Natural killer cell (primary cell): ENCODE results near the gene MN1. TPM values are rescaled to one million over a fixed set of nuclear protein-coding genes. Genes with fewer than 3 reads are reported as not detected.

ENCODE experiments used
- ATAC-seq, 3 donors: fragments of 150-1000 bp in 2 of 3; fragments of 200-7000 bp in 1 of 3; cut with Tn5 transposase; 1 replicate in 1 of 3; 2 replicates in 2 of 3; pipeline ENCODE4 v1.10.0; 2021; ENCODE audit warnings: mild to moderate bottlenecking in 2 of 3, moderate library complexity in 2 of 3
- DNase-seq, 2 donors: peaks; one replicate each; pipeline versions ENCODE4 v3.0.0 to v3.0.0-alpha.2; 2013 to 2021; ENCODE audit warnings: mixed read lengths in 1 of 2
- H3K27ac ChIP-seq: one replicate; pipeline ENCODE4 v1.5.1; 2013; ENCODE audit warnings: mild to moderate bottlenecking, low read length
- H3K27me3 ChIP-seq: one replicate; pipeline ENCODE4 v1.6.1; 2013; ENCODE audit warnings: low read length; ENCODE audit not compliant: control insufficient read depth, insufficient read depth
- H3K36me3 ChIP-seq: one replicate; pipeline ENCODE4 v1.6.1; 2013; ENCODE audit warnings: low read length; ENCODE audit not compliant: control insufficient read depth, insufficient read depth
- H3K4me1 ChIP-seq: one replicate; pipeline ENCODE4 v1.6.1; 2013; ENCODE audit warnings: low read length; ENCODE audit not compliant: control insufficient read depth, insufficient read depth
- H3K4me3 ChIP-seq: one replicate; pipeline ENCODE4 v1.5.1; 2013; ENCODE audit warnings: low read length
- H3K9me3 ChIP-seq: one replicate; pipeline ENCODE4 v1.6.1; 2013; ENCODE audit warnings: low read length; ENCODE audit not compliant: control insufficient read depth, insufficient read depth
- H3K27ac Mint-ChIP-seq, 2 donors: one replicate each; pipeline ENCODE4 v1.8.0; 2022; ENCODE audit warnings: mild to moderate bottlenecking in 2 of 2, mixed read lengths in 2 of 2, moderate library complexity in 1 of 2
- H3K27me3 Mint-ChIP-seq, 2 donors: one replicate each; pipeline ENCODE4 v1.8.0; 2022; ENCODE audit warnings: low read depth in 2 of 2, mixed read lengths in 2 of 2
- H3K36me3 Mint-ChIP-seq: one replicate; pipeline ENCODE4 v1.8.0; 2022; ENCODE audit warnings: mixed read lengths
- H3K4me1 Mint-ChIP-seq, 2 donors: one replicate each; pipeline ENCODE4 v1.8.0; 2022; ENCODE audit warnings: mixed read lengths in 2 of 2
- H3K4me3 Mint-ChIP-seq: one replicate; pipeline ENCODE4 v1.8.0; 2022; ENCODE audit warnings: mild to moderate bottlenecking, moderate library complexity, mixed read lengths
- H3K9me3 Mint-ChIP-seq, 2 donors: one replicate each; pipeline ENCODE4 v1.8.0; 2022; ENCODE audit warnings: mixed read lengths in 2 of 2
- CTCF ChIP-seq: fragments of 200-600 bp; IDR thresholded peaks from one replicate; pipeline ENCODE4 v1.8.0; 2022; ENCODE audit warnings: antibody characterized with exemption
- WGBS: methylation state at CpG from one replicate; pipeline ENCODE4 v1.1.7; 2013; ENCODE audit warnings: missing lambda C conversion rate; ENCODE audit not compliant: insufficient coverage; 5-methylcytosine and 5-hydroxymethylcytosine counted together
- intact Hi-C: fragments of 100-400 bp; cut with micrococcal nuclease; formaldehyde crosslinking; loops from one replicate; pipeline ENCODE4 v1.14.2; 2022
- total RNA-seq, 4 donors: library from RNA; stranded (reverse); fragments of 120-200 nt in 1 of 4; gene quantifications; one replicate each; pipeline versions ENCODE4 v1.2.3 to v1.2.4, GENCODE V29; 2013 to 2022

The MN1 gene
- total RNA-seq, 3 donors from 2014 or later (not counting 1 experiment from before 2014, with no cell fraction given): 0.39 to 0.83 (median 0.82) TPM

- Mint-ChIP-seq H3K4me1 (no peaks in the 10 kb centered on the region), H3K9me3 (no peaks in the 10 kb centered on the region), H3K27ac (no peak overlapping the region), H3K36me3 (no peaks in the 10 kb centered on the region), H3K27me3 (peaks cover 7 to 14% of the 10 kb centered on the region in 2 donors), H3K4me3 (no peak overlapping the region)
- Histone ChIP-seq H3K27me3 (no peaks in the 10 kb centered on the region), H3K27ac (no peak overlapping the region), H3K9me3 (no peaks in the 10 kb centered on the region), H3K4me3 (no peak overlapping the region), H3K4me1 (no peaks in the 10 kb centered on the region), H3K36me3 (no peaks in the 10 kb centered on the region)
- intact Hi-C loops: no loop called here
- TF ChIP-seq CTCF: no peak
- DNase-seq: no peak
- no peak for ATAC-seq
- WGBS: 85% methylated on average over 20 of the region's 20 CpGs
These were observed 12.9 kb downstream of the MN1 start for GRCh38 chr22:27788500-27789288.

- intact Hi-C loops: no loop called here
These were observed 14.6 kb downstream of the MN1 start for GRCh38 chr22:27786965-27787364.

GRCh38 chr22:27786291-27786932 lies 15.1 kb downstream of the MN1 start:
- Mint-ChIP-seq H3K9me3 (no peaks in the 10 kb centered on the region), H3K4me3 (no peak overlapping the region), H3K27ac (no peak overlapping the region), H3K4me1 (no peaks in the 10 kb centered on the region), H3K36me3 (no peaks in the 10 kb centered on the region), H3K27me3 (peaks cover 7 to 14% of the 10 kb centered on the region in 2 donors)
- Histone ChIP-seq H3K4me3 (no peak overlapping the region), H3K27ac (no peak overlapping the region), H3K9me3 (no peaks in the 10 kb centered on the region), H3K4me1 (no peaks in the 10 kb centered on the region), H3K36me3 (no peaks in the 10 kb centered on the region), H3K27me3 (no peaks in the 10 kb centered on the region)
- DNase-seq: no peak
- no peak for TF ChIP-seq CTCF
- intact Hi-C loops: no loop called here
- no peak for ATAC-seq
- WGBS: 69% methylated on average over 12 of the region's 14 CpGs

More at GRCh38 chr22:27786965-27787364, 14.6 kb downstream of the MN1 start:
- no peak overlapping the region for H3K4me3 Mint-ChIP-seq
- Histone ChIP-seq H3K4me1 (no peaks in the 10 kb centered on the region), H3K4me3 (no peak overlapping the region), H3K9me3 (no peaks in the 10 kb centered on the region), H3K27ac (no peak overlapping the region), H3K27me3 (no peaks in the 10 kb centered on the region), H3K36me3 (no peaks in the 10 kb centered on the region)
- ATAC-seq (no peak), DNase-seq (no peak)
- no peak overlapping the region for H3K27ac Mint-ChIP-seq
- WGBS: 98% methylated on average over 10 of the region's 13 CpGs
- H3K9me3 Mint-ChIP-seq: no peaks in the 10 kb centered on the region
- no peaks in the 10 kb centered on the region for H3K36me3 Mint-ChIP-seq
- no peak for TF ChIP-seq CTCF
- peaks cover 7 to 14% of the 10 kb centered on the region in 2 donors for H3K27me3 Mint-ChIP-seq
- H3K4me1 Mint-ChIP-seq: no peaks in the 10 kb centered on the region
